HFFc6 (cell line): ENCODE results near the gene KRT7. TPM values are rescaled to one million over a fixed set of nuclear protein-coding genes. Genes with fewer than 3 reads are reported as not detected.
A peak's percentile ranks its signal among the peaks of the same experiment; 100 is the strongest.

Experiments used
- DNase-seq: peaks from one replicate; pipeline ENCODE4 v3.0.0-alpha.2; 2018
- H3K27ac Mint-ChIP-seq: 2 replicates; pipeline ENCODE4 v1.8.0; 2020; ENCODE audit warnings: mild to moderate bottlenecking, mixed read lengths
- H3K27me3 Mint-ChIP-seq: 2 replicates; pipeline ENCODE4 v1.8.0; 2021; ENCODE audit warnings: mild to moderate bottlenecking, moderate library complexity, mixed read lengths; ENCODE audit not compliant: insufficient read depth
- H3K36me3 Mint-ChIP-seq: 2 replicates; pipeline ENCODE4 v1.8.0; 2021; ENCODE audit warnings: low read depth, mixed read lengths
- H3K4me1 Mint-ChIP-seq: 2 replicates; pipeline ENCODE4 v1.8.0; 2020; ENCODE audit warnings: low read depth, mixed read lengths
- H3K4me3 Mint-ChIP-seq: 2 replicates; pipeline ENCODE4 v1.8.0; 2020; ENCODE audit warnings: mild to moderate bottlenecking, moderate library complexity, mixed read lengths
- H3K9me3 Mint-ChIP-seq: 2 replicates; pipeline ENCODE4 v1.8.0; 2020; ENCODE audit warnings: mild to moderate bottlenecking, mixed read lengths
- long read RNA-seq: library from polyadenylated mRNA; unstranded; transcript quantifications from one replicate; pipeline ENCODE4 v2.0.0, GENCODE V29; 2019
- total RNA-seq, 6 experiments: library from RNA; stranded (reverse); fragmentation: NEBNext Ultra II Directional; extraction: Animal tissue kit (Norgen Biotek cat#: 25700); gene quantifications; 2 replicates in 1 of 6; 3 replicates in 5 of 6; pipeline ENCODE4 v1.2.3, GENCODE V29; 2021
- TF ChIP-seq, protein P1 (sequence below): fragments of 200-600 bp; sonication (generic); IDR thresholded peaks from 2 replicates; pipeline ENCODE4 v1.5.0; 2021; ENCODE audit warnings: antibody characterized with exemption, mild to moderate bottlenecking

Gene KRT7
- 100 to 1,000 TPM in 2 of 6 experiments, 10 to 100 TPM in 4; 62.7 to 379 (median 67.5) TPM for total RNA-seq
- long read RNA-seq, transcript KRT7-201 (9 exons, 1,754 nt) = major isoform, 525 of 599 reads
- long read RNA-seq, partial matches to known transcripts = 30 of 599 reads
- long read RNA-seq, other reads (novel, unspliced or antisense) = 42 of 599 reads

GRCh38 chr12:52232674-52233461, at the start of gene KRT7:
KRT7 (plus strand) TSS chr12:52233243; CDS start chr12:52233297, 54 bp downstream.
- H3K4me3 Mint-ChIP-seq = peak within 1 kb of the TSS; percentile 87
- peak within 1 kb of the TSS; percentile 97 for H3K27ac Mint-ChIP-seq
- H3K9me3 Mint-ChIP-seq = no peaks in the 10 kb centered on the region
- H3K27me3 Mint-ChIP-seq = peaks cover 3% of the 10 kb centered on the region
- peaks cover 67% of the 10 kb centered on the region for H3K4me1 Mint-ChIP-seq
- TF ChIP-seq, protein P1, sequence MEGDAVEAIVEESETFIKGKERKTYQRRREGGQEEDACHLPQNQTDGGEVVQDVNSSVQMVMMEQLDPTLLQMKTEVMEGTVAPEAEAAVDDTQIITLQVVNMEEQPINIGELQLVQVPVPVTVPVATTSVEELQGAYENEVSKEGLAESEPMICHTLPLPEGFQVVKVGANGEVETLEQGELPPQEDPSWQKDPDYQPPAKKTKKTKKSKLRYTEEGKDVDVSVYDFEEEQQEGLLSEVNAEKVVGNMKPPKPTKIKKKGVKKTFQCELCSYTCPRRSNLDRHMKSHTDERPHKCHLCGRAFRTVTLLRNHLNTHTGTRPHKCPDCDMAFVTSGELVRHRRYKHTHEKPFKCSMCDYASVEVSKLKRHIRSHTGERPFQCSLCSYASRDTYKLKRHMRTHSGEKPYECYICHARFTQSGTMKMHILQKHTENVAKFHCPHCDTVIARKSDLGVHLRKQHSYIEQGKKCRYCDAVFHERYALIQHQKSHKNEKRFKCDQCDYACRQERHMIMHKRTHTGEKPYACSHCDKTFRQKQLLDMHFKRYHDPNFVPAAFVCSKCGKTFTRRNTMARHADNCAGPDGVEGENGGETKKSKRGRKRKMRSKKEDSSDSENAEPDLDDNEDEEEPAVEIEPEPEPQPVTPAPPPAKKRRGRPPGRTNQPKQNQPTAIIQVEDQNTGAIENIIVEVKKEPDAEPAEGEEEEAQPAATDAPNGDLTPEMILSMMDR = peak; percentile 10; the same call in 1 of the 2 replicates
- no peak for DNase-seq
- H3K36me3 Mint-ChIP-seq = no peaks in the 10 kb centered on the region

DNA sequence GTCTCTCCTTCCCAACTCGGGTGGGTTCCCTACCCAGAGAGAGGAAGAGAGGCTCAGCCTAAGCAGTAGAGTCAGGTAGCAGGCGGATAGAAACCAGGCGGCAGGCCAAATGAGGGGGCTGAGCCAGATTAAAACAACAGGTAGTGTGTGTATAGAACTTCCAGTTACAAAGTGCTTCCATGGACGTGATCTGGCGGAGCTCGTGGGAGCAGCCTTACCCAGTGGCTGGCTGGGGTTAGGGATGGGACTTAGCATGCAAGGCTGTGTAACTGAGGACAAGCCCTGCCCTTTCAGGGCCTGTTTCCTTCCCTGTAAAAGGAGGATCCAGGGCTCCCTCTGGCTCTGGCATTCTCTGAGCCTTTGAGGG, 49.5 kb upstream of the KRT7 start:
- TF ChIP-seq, protein P1 = no peak
- Mint-ChIP-seq H3K27me3 (peaks cover 2% of the 10 kb centered on the region), H3K4me3 (no peak overlapping the region), H3K4me1 (peaks cover 89% of the 10 kb centered on the region), H3K9me3 (no peaks in the 10 kb centered on the region), H3K36me3 (peaks cover 4% of the 10 kb centered on the region), H3K27ac (peak overlapping the region; percentile 58; the same call in 1 of the 2 replicates)
- no peak for DNase-seq

DNA sequence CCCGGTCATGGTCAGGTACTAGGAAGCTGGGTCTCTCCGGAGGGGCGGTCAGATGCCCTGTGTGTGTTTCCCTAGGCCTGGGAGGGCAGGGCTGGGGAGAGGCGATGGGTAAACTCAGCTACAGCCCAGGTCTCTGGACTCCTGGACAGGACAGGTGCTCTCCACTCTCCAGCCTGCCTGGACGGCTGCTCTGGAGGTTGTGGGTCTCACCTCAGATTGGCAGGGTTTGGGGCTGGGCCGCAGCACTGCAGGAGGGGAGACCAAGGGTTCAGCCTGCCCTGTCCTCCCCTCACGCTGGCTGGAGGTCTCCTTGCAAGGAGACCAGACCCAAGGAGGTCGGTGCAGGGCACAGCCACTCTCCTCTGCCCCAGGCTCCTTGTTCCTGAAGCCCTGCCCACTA, 49.1 kb upstream of the KRT7 start:
- no peak overlapping the region for H3K4me3 Mint-ChIP-seq
- H3K36me3 Mint-ChIP-seq = peaks cover 4% of the 10 kb centered on the region
- peaks cover 2% of the 10 kb centered on the region for H3K27me3 Mint-ChIP-seq
- H3K4me1 Mint-ChIP-seq = peaks cover 89% of the 10 kb centered on the region
- no peak overlapping the region for H3K27ac Mint-ChIP-seq
- TF ChIP-seq, protein P1 = no peak
- no peaks in the 10 kb centered on the region for H3K9me3 Mint-ChIP-seq
- no peak for DNase-seq

- peaks cover 3% of the 10 kb centered on the region for H3K27me3 Mint-ChIP-seq
- peak overlapping the region; percentile 30; the same call in 1 of the 2 replicates for H3K27ac Mint-ChIP-seq
- H3K36me3 Mint-ChIP-seq = peaks cover 2% of the 10 kb centered on the region
- no peaks in the 10 kb centered on the region for H3K9me3 Mint-ChIP-seq
- TF ChIP-seq, protein P1 = no peak
- DNase-seq = no peak
- H3K4me3 Mint-ChIP-seq = no peak overlapping the region
- H3K4me1 Mint-ChIP-seq = peaks cover 93% of the 10 kb centered on the region
These were observed 48.2 kb upstream of the KRT7 start for GRCh38 chr12:52184813-52185212.

DNA sequence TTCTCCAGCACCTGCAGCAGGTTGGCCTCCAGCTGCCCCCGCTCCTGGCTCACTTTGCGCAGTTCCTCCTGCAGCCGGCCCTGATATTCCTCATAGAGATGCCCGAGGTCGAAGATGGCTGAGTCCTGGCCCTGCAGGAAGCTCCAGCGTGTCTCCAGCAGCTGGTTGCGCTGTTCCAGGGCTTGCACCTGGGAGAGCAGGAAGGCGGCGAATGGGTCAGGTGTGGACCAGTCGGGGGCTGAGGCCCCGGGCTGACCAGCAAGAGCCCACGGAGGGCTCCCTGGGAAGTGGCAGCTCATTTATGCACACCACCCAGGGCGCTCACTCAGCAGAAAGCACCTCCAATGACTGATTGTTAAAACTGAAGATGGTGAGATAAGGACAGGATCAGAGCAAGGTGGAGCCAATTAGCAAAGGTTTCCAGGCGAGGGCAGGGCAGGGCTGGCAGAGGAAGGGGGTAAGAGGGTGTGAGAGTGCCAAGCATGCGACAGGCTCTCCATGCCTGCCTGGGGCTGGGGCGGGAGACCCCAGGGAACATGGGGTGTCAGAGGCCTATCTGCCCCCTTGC, 47.6 kb upstream of the KRT7 start:
- Mint-ChIP-seq H3K4me3 (peak overlapping the region; percentile 16; the same call in 1 of the 2 replicates), H3K27me3 (peaks cover 3% of the 10 kb centered on the region), H3K27ac (peak overlapping the region; percentile 95)

More for the DNA sequence above, 47.6 kb upstream of the KRT7 start:
- Mint-ChIP-seq H3K9me3 (no peaks in the 10 kb centered on the region), H3K4me1 (peaks cover 98% of the 10 kb centered on the region), H3K36me3 (no peaks in the 10 kb centered on the region)
- no peak for DNase-seq
- TF ChIP-seq, protein P1 = no peak
